Eye (tissue), 1 donor: ENCODE measurements around the gene GLI1.
A peak's percentile ranks its signal among the peaks of the same experiment; 100 is the strongest.
"Not testable (repeated sequence)": the region's sequence is repeated elsewhere in the genome, so short reads cannot be mapped to it uniquely, and the experiment has no call there.

ENCODE experiments used
- DNase-seq: peaks from one replicate; pipeline ENCODE4 v3.0.0-alpha.2; 2015

The GLI1 gene

DNA sequence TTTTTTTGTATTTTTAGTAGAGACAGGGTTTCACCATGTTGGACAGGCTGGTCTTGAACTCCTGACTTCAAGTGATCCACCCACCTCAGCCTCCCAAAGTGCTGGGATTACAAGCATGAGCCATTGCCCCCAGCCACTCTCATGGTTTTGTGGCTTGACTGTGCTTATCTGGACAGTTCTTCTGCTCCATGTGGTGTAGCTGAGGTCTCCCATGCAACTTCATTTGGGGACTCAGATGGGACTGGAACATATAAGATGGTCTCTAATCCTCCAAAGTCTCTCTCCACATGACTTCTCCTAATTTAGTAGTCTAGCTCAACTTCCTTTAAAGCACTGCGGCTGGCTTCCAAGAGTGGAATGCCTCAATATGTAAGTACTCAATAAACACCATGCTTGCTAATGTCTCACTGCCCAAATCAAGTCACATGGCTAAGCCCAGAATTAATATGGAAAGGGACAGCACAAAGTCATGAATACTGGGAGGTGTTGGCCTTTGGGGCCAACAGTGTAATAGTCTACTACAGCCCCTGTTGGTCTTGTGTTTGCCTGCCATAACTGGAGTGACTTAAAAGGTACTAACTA lies 17.6 kb upstream of the GLI1 start:
- DNase-seq: no peak

DNA sequence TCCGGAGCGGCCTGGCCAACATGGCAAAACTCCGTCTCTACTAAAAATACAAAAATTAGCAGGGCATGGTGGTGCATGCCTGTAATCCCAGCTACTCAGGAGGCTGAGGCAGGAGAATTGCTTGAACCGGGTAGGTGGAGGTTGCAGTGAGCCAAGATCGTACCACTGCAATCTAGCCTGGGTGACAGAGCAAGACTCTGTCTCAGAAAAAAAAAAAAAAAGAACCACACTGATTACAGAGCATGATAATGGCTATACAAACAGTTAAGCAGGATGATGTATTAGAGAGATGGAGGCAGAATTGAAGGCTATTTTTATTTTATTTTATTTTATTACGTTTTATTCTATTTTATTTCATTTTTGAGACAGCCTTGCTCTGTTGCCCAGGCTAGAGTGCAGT lies 15.2 kb upstream of the GLI1 start:
- DNase-seq: not testable (repeated sequence)

DNA sequence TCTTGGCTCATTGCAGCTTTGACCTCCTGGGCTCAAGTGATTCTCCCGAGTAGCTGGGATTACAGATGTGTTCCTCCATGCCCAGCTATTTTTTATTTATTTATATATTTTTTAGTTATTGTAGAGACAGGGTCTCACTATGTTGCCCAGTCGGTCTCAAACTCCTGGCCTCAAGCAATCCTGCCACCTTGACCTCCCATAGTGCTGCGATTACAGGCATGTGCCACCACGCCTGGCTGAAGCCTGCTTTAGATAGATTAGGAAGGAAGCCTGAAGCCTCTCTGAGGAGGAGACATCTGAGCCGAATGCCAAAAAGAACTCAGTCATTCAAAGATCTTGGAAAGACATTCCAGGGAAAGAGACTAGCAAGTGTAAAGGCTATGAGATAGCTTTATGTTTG lies 14.8 kb upstream of the GLI1 start:
- DNase-seq: no peak

DNA sequence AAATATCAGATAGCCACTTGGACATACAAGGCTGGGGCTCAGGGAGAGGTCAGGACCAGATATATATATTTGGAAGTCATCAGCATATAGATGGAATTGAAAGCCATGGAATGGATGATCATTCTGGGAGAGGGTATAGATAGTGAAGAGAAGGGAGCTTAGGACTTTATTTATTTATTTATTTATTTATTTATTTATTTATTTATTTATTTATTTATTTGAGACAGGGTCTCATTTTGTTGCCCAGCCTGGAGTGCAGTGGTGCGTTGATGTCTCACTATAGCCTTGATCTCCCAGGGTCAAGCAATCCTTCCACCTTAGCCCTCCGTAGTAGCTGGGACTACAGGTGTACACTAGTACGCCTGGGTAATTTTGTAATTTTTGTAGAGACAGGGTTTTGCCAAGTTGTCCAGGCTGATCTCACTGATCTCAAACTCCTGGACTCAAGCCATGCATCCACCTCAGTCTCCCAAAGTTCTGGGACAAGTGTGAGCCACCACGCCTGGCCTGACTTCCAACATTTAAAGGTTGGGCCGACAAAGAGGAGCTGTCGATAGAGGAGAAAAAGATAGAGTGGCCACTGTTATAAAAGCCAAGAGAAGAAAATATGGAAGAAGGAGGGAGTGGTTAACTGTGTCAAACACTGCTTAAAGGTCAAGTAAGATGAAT lies 13.2 kb upstream of the GLI1 start:
- no peak for DNase-seq

DNA sequence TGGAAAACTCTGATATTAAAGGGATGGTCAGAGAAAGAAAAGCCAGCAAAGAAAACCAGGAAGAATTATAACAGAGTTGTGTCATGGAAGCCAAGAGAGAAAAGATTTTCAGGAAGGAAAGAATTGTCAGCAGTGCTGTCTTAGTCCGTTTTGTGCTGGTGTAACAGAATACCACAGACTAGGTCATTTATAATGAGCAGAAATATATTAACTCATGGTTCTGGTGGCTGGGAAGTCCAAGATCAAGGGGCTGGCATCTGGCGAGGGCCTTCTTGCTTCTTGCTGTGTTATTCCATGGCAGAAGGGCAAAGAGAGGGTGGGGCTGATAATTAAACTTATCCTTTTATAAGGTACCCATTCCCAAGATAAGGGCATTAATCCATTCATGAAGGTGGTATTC lies 10.9 kb upstream of the GLI1 start:
- DNase-seq: no peak

DNA sequence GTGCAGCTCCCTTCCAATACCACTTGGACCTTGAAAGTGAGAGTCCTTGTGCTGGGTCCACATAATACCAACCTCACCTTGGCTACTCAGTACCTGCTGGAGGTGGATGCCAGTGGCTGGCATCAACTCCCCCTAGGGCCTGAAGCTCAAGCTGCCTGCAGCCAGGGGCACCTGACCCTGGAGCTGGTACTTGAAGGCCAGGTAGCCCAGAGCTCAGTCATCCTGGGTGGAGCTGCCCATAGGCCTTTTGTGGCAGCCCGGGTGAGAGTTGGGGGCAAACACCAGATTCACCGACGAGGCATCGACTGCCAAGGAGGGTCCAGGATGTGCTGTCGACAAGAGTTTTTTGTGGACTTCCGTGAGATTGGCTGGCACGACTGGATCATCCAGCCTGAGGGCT lies 10.2 kb upstream of the GLI1 start:
- no peak for DNase-seq

DNA sequence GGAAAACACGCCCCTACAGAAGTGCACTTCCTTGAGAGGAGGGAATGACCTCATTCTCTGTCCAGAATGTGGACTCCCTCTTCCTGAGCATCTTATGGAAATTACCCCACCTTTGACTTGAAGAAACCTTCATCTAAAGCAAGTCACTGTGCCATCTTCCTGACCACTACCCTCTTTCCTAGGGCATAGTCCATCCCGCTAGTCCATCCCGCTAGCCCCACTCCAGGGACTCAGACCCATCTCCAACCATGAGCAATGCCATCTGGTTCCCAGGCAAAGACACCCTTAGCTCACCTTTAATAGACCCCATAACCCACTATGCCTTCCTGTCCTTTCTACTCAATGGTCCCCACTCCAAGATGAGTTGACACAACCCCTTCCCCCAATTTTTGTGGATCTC lies 9.5 kb upstream of the GLI1 start:
- DNase-seq: no peak

DNA sequence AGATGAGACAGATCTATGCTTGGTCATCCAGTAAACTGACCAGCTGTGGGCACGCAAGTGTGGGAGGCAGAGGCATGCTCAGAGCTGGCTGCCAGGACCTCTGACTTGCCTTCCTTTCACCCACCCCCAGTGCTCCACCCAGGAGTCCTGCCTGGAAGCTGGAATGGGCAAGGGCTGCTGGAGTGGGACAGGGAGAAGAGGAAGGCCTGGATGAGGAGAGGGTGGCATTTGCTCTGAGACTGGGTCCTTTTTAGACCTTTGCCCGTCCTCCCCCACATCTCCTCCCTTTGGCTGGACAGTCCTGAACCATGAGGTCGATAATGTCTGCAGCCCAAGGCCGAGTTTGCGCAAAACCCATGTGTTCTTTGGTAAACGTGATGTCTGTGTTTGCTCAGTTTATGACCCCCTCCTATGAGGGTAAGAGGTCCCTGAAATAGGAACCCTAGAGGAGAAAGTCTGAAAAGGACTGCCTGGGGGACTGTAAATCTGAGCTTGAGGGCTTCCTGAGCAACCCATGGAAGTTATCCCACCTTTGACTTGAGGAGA lies 8.3 kb upstream of the GLI1 start:
- no peak for DNase-seq

DNA sequence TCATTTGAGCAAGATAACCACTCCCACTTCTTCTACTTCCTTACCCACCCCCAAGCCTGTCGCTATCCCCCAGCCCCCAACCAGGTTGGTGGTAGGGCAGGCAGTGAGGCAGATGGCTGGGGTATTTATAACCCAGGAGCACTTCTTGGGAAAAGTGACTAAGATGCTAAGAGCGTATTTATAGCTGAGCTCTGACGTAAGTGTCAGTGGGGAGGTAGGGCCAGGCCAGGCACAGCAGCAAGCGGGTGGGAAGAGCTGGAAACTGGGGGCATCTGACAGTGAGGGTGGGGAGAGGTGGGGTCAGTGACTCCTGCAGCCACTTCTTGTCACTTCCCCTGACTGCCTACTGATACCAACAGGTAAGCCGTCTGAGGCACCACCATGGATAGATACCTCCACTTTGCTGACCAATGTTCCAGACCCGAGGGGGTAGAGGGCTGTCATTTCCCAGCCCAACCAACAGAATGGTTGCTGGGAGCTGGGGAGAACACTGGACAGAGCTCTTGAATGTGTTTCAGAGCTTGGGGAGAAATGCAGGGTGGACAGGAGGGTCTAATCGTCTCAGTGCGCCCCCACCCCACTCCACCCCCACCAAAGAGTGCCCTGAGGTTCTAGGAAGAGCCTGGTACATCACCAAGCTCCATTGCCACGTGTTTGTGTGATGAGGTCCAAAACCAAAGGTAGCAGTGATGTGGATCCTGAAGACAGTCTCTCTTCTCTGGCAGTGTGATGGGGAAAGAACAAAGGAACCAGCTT lies 7.2 kb upstream of the GLI1 start:
- DNase-seq: peak; percentile 30

DNA sequence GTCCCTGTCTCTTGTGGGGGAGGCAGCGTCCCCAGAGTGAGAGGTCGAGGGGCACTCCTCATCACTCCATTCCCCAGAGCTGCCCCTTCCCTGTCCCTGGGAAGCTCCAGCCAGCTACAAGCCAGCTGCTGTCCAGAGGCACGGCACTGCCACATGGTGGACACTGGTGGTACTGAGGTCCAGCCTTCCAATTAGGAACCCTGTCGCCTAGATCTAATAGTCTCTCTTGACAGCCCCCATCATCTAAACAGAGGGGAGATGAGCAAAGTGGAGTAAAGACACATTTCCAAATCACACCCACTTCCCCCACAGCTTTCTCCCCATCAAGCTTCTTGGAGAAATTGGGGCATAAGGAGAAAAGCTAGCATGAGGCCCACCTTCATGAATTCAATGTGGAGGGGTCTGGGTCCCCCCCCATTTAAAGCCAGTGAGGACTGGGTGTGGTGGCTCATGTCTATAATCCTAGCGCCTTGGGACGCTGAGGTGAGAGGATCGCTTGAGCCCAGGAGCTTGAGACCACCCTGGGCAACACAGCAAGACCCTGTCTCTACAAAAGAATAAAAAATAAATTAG lies 6.6 kb upstream of the GLI1 start:
- peak; percentile 92 for DNase-seq

DNA sequence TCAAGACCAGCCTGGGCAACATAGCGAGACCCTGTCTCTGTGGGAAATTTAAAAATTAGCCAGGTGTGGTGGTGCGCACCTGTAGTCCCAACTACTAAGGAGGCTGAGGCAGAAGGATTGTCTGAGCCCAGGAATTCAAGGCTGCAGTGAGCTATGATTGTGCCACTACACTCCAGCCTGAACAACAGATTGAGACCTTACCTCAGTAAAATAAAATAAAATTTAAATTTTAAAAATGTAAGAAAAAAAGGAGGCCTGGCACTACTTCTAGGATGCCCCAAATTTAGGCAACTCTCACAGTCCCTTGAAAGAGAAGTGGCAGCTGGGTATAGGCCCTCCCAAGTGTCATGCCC lies 5.4 kb upstream of the GLI1 start:
- DNase-seq: no peak

DNA sequence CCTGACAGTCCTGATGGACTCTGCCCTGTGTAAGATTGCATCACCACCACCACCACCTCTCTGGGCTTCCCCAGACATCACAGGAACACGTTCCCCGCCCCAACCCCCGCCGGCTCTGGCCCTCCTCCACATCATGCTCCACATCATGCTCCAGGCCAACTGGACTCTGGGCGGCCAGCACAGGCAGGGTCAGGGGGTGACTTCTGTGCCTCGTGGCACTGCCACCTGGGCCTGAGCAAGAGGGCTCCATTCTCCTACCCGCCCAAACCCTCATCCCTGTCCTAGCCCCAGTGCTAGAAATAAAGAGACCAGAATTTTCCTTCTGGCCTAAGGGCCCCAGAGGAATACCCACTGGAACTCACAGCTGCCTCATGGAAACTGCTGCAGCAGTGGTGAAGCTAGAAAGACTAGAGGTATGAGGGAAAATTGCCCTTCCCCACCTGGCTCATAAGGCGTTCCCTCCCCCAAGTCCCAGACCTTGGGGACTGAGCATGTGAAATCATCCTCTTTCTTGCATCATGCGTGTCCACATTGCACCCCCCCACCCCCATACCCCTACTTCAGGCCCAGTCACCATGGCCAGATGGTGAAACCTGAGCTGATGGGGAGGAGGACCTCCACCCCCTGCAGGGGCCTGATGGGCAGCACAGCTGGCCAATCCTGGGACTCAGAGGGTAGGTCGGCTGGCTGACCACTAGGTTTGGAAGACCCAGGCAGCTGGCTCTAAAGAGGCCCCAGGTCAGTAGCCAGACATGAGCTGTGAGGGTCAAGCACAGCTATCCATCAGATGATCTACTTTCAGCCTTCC lies 4.8 kb upstream of the GLI1 start, which contains the start of gene INHBE:
Gene INHBE (plus strand): TSS at position 742 of the 808 bp plus-strand sequence. CDS start 230 bp downstream, outside the sequence.
- peak; percentile 74 for DNase-seq

DNA sequence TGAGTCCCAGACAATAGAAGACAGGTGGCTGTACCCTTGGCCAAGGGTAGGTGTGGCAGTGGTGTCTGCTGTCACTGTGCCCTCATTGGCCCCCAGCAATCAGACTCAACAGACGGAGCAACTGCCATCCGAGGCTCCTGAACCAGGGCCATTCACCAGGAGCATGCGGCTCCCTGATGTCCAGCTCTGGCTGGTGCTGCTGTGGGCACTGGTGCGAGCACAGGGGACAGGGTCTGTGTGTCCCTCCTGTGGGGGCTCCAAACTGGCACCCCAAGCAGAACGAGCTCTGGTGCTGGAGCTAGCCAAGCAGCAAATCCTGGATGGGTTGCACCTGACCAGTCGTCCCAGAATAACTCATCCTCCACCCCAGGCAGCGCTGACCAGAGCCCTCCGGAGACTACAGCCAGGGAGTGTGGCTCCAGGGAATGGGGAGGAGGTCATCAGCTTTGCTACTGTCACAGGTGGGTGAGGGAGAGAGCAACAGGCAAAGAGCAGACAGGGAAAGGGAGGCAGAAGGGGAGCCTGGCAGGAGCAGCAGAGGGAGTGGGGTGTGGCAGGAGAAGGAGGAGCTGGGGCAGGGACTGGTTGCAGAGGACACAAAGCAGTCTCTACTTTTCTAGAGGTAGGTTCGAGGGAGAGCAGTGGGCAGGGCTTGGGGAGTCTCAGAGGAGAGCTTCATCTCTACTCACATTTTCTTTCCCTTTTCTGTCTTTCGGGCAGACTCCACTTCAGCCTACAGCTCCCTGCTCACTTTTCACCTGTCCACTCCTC lies 4.0 kb upstream of the GLI1 start:
- peak; percentile 11 for DNase-seq

DNA sequence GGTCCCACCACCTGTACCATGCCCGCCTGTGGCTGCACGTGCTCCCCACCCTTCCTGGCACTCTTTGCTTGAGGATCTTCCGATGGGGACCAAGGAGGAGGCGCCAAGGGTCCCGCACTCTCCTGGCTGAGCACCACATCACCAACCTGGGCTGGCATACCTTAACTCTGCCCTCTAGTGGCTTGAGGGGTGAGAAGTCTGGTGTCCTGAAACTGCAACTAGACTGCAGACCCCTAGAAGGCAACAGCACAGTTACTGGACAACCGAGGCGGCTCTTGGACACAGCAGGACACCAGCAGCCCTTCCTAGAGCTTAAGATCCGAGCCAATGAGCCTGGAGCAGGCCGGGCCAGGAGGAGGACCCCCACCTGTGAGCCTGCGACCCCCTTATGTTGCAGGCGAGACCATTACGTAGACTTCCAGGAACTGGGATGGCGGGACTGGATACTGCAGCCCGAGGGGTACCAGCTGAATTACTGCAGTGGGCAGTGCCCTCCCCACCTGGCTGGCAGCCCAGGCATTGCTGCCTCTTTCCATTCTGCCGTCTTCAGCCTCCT lies 3.4 kb upstream of the GLI1 start:
- peak; percentile 80 for DNase-seq

DNA sequence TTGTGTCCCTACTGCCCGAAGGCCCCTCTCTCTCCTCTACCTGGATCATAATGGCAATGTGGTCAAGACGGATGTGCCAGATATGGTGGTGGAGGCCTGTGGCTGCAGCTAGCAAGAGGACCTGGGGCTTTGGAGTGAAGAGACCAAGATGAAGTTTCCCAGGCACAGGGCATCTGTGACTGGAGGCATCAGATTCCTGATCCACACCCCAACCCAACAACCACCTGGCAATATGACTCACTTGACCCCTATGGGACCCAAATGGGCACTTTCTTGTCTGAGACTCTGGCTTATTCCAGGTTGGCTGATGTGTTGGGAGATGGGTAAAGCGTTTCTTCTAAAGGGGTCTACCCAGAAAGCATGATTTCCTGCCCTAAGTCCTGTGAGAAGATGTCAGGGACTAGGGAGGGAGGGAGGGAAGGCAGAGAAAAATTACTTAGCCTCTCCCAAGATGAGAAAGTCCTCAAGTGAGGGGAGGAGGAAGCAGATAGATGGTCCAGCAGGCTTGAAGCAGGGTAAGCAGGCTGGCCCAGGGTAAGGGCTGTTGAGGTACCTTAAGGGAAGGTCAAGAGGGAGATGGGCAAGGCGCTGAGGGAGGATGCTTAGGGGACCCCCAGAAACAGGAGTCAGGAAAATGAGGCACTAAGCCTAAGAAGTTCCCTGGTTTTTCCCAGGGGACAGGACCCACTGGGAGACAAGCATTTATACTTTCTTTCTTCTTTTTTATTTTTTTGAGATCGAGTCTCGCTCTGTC lies 2.7 kb upstream of the GLI1 start:
- DNase-seq: no peak

DNA sequence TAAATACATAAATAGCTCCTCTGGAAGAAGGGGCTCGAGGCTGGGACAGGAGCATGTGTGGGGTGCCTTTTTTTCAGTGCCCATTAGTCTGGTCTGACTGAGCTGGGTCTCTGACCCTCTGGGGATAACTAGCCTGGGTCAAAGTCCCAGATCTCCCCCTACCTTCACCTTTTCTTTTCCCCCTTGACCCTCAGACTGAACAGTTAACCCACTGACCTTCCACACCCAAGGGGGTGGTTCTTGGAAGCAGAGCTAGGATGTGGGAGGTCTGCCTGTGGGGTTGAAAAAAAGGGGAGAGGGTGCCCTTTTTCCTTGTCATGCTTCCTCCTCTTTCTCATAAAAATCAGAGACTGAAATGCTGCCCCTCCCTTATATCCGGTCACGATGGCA lies 925 bp upstream of the GLI1 start:
- DNase-seq: no peak

DNA sequence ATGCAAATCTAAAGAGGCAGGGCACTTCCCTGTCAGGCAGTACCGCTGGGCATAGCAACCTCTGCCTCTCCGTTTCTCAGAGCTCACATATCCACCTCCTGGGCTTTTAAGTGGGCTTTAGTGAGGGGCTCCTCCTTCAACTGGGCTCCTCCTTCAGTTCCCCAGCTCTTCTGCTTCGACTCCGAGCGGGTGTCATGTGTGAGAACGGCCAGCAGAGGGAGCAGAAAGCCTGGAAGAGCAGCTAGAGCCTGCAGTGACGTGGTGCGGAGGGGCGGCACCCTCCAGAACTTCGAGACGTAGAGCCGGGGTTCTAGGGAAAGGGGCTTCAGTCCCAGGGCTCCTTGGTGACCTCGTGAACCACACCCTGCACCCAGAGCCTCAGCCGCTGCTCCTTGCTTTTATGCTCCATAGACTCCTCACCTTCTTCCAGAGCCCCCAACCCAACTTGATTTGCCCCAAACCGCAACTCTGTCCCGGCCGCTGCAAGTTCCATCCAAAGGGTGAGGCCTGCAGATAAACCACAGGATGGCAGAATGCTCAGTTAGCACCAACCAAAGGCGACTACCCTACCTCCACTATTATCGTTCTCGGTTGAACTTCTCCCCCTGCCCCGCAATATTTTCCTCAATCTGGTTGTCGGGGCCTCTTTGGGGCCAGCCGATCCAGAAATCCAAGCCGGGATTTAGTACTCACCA lies 383 bp upstream of the GLI1 start:
- peak; percentile 99 for DNase-seq

DNA sequence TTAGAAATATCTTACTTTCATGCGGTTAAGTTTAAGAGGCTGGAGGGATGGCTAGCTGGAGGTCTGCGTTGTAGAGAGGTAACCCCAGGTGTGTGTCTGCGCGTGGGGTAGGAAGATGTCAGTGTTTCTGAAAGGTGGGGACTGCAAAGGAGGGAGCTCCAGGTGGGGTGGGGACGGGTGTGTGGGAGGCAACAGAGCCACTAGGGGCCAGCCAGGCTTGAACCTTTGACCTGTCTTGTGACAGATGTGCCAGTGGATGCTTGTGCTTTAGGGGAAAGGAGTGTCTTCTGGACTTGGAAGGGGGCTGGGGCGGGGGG lies 841 bp downstream of the GLI1 start:
- no peak for DNase-seq

DNA sequence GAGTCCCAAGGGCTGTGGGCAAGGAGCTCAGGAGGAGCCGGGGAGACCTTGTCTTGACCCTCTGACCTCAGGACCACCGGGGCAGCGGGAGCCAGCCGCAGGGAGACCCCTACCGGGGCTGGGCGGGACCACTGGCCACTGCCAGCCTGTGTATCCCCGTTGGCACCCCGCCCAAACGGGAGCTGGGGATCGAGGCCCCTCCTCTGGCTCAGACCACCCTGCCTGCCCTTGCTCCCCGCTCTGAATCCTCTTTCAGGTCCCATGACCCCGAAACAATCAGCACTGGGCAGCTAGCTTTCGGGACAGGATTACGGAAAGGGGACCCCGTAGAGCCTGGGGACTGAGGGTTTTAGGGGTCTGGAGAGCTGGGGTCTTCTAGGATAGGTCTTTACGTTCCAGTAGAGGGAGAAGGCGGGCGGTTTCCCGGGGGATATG lies 1.3 kb downstream of the GLI1 start:
- no peak for DNase-seq

DNA sequence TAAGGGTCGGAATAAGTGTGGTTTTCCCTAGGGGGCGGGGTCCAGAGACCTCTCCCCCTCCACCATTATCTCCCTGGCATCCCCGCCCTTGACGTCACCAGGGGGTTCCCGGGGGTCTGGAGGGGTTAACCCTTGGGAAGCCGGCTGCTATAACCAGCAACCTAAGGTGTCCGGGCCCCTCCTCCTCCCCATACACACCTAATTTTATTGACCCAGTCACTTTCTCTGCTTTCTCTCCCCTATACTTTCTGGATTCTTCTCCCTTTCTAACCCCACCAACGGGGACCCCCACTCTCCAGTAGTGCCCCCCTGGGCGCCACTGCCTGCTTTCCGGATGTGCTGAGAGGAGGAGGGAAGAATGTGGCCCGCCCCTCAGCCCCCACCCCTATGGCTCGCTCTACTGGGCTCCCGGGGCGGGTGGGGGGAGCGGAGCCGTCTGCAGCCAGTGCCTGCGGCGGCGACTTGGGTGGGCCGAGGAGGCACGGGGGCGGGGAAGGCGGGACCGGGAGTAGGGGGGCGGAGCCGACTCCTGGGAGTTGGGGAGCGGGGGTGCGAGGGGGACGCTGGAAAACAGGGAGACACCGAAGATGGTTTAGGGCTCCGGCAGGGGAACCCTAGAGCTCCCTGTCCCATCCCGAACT lies 1.8 kb downstream of the GLI1 start:
- peak; percentile 90 for DNase-seq
